GM19467 (cell line): ENCODE measurements around the gene COG8.
"Not testable (repeated sequence)": the region's sequence is repeated elsewhere in the genome, so short reads cannot be mapped to it uniquely, and the experiment has no call there.

Experiments used
- ATAC-seq: cut with Tn5 transposase; IDR thresholded peaks from one replicate; pipeline ENCODE4 v1.9.1; 2021; ENCODE audit warnings: mild to moderate bottlenecking, moderate library complexity; ENCODE audit not compliant: unreplicated experiment

COG8 gene

DNA sequence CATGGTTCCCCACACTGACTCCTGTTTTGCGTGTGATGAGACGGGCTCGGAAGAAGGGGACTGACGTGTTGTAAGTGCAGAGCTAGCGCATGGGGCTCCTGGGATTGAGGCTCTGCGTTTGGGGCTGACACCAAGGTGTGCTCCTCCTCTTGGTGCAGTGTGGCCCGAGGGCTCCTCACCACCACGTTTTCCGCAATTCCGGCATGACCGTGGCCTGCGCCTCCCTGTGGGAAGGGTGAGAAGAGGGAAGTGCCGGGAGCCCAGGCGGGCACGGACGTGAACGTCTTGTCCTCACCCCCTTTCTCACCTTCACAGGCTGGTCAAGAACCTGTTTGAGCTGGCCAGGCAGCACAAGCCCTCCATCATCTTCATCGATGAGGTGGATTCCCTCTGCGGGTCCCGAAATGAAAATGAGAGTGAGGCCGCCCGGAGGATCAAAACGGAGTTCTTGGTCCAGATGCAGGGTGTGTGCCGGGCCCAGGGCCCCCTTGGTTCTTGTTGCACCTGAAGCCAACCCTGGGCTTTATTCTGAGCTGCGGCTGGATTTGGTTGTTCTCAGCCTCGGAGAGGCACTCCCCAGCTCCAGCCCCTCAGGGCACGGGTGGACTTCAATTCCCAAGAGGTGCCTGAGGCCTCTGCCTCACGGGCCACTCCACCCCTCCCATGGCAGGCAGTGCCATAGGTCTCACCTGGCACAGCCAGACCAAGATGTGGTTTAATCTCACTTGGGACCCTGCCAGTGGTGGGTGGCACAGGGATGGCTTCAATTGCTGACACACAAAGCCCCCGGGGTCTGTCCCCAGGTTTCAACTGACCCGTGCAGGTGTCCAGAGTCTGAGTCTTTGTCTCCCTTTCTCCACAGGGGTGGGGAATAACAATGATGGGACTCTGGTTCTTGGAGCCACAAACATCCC is 19.3 kb downstream of the COG8 start:
- no peak for ATAC-seq

DNA sequence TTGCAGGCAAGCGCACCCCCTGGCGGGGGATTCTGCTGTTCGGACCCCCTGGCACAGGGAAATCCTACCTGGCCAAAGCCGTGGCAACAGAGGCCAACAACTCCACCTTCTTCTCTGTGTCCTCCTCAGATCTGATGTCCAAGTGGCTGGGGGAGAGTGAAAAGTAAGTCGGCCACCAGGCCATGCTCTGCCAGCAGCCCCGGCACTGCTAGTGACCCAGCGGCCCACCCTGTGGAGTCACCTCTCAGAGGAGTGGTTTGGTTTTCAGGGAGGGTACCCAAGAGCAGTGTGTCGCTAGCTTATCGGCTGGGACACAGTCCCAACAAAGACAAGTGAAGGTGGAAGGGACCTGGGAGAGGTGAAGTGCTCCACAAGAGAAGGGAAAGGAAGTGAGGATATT is 20.0 kb downstream of the COG8 start:
- ATAC-seq: no peak

DNA sequence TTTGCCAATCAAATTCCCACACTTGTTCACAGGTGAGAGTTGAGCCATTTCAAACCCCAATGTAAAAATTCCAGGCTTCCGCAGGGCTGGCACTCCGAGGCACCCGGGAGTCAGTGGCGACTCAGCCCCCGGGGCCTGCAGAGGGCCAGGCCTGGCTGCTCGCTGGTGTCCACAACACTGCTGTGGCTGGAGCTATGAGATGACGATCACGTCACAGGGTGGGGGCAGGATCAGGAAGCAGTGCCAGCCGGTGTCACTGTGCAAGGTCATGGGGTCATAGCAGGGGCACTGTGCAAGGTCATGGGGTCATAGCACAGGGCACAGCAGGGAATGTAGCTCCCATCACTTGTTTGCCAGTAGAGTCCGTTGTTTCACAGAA is 20.5 kb downstream of the COG8 start:
- ATAC-seq: no peak

DNA sequence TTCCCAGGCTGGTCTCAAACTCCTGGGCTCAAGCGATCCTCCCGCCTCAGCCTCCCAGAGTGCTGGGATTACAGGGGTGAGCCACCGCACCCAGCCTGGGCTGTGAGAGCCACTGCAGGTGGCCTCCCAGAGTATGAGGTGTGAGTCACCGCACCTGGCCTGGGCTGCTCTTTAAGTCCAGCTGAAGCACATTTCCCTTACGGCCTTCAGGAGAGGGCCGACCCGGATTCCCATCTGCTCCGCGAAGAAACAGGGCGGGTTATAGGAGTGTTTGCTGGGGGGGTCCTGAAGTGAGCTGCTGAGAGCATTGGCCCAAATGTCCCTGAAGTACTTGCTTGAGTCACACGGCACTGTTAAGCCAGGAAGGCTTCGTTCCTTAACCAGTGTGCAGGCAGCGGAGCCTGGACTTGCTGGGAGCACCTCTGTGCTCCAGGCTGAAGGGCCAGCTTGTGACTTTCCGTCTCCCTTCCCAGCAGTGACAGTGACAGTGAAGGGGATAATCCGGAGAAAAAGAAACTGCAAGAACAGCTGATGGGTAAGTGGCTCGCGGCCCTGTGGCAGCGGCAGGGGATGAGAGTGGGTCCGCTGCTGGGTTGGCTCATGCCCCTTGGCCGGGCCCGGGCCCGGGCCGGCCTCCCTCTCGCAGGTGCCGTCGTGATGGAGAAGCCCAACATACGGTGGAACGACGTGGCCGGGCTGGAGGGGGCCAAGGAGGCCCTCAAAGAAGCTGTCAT is 21.0 kb downstream of the COG8 start:
- ATAC-seq: no peak

DNA sequence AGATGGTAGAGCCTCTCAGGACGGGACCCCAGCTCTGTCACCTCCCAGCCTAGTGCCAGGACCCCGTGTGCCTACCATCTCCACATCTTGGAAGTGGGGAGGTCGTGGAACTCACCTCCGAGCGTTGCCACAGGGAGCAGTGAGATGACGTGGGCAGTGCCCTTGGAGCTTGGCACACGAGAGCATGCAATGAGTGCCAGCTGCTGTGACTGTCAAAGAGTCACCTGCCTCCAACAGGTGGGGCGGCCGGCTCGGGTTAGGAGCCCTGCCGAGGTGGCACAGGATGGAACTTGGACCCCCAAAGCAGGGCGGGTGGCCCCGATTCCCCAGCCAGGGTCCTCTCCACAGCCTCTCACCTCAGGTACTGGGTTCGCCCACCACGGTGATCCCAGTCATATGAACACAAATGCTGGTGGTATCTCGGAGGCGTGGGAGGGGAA is 22.7 kb downstream of the COG8 start:
- ATAC-seq: no peak

DNA sequence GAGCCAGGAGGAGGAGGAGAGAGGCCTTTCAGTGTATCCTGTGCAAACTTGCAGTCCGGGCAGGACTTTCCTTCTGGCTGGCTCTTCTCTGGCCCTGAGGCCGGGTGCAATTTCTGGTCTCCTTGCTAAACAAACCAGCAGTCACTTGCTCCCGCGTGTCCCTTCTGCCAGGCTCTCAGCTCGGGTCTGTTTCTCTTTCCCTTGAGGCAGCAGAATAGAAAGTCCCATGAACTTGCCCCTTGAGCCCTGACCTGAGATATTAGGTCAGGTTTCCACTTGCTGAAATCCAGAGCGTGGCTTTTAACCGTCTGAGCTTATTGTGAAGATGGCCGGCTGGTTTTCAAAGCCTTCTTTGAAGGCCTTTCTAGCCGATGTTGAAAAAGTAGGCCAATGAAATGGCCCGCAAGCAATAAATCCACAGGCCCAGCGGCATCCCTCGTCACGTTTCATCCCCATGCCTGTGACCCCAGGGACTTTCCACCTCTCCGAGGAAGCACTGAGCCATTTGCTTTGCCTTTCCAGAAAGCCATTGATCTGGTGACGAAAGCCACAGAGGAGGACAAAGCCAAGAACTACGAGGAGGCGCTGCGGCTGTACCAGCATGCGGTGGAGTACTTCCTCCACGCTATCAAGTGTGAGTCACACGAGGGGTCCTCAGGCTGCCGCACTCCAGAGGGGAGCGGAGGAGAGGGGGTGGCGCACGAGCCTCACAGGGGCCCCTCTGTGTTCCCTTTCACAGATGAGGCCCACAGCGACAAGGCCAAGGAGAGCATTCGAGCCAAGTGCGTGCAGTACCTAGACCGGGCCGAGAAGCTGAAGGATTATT is 23.7 kb downstream of the COG8 start:
- ATAC-seq: no peak

DNA sequence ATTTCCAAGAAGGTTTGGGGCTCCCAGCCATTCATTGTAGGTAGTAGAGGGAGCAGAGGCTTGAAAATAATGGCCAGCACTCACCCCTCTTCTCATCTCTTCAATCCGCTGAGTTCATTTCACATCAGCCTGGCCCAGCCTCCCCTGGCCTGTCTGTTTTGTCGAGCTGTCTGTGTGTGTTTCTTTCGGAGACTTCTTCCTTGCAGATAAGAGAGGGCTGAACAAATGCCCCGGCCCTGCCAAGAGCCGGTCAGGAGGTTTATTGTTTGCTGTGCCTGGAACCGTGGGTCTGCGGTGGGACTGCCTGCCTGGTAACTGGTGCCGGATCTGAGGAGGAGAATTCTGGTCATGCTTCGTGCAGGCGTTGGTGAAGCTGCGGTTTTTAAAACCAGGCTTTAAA is 24.8 kb downstream of the COG8 start:
- ATAC-seq: no peak

DNA sequence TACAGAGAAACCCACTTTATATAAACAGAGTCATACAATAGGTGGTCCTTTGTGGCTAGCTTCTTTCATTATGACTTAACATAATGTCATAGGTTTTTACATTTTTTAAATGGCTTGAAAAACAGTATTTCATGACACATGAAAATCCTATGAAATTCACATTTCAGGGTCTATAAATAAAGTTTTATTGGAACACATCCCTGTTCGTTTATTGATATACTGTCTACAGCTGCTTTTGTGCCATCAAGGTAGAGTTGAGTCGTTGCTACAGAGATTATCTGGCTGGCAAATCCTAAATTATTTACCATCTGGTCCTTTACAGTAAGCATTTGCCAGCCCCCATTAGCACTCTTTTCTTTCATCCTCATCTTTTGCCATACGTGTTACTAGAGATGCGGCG is 25.9 kb downstream of the COG8 start:
- ATAC-seq: no peak

DNA sequence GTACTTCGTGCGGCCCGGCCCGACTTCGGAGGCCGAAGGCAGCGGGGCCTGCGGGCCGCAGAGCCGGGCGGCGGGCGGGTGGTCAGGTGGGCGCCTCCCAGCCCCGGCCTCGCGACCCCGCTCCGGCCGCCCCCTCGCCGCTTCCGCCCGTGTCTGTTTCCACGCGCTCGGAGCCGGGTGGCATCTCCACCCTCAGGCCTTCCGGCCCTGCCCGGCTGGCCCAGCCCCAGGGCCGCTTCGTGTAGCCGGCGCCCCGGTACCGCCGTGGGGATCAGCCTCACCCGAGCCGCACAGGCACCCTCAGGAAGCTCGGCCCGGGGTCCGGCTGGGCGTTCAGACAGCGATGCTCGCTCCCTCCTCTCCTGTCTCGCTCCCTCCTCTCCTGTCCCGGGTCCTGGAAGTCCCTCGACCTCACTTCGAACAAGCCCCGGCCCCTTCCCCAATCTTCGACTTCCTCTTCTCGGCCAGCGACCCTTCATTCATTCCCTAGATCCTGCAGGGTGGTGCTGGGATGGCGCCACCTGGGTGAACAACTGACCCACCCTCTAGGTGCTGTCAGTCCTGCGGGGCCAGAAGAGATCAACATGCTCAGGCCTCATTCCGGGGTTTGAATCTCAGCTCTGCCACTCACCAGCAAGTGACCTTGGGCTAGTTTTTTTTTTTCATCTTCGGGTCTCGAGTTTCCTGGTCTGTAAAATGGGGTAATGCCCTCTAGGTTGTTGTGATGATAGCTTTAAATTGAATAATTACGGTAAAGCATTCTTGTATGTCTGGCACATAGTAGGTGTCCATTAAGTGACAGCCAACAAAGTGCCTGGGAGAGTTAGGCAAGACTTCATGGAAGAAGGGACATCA is 27.6 kb downstream of the COG8 start:
- ATAC-seq: peak; percentile 35

DNA sequence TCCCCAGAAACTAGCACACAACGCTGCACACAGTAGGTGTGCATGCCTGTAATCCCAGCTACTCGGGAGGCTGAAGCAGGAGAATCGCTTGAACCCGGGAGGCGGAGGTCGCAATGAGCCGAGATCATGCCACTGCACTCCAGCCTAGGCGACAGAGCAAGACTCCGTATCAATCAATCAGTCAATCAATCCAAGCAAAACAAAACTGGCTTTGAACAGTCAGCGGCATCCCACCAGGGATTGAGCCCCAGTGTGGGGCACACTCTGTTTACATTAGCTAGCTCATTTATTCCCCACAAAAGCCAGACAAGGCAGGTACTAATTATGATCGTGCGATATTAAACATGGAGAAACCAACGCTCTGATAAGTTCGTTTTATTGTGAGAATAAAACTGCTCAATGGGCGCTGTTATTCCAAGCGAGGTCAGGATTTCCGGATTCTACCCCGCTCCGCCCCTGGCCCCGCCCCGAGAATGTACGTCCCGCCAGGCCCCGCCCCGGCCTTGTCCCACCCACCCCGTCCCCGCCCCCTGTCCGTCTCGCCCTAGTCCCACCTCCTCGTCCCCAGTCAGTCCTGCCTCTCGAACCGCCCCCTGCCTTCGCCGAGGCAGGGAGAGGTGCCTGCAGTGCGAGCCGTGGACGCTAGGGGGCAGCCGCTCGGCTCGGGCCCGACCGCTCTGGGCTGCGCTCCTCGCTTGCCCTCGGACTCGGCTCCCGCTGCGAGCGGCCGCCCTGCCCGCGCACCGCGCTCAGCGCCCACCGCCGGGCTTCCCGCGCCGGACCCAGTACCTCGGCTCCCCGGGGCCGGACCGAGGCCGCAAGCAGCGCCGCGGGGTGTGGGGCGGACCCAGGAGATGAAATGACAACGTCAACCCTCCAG is 28.5 kb downstream of the COG8 start, which contains the start of gene VPS4A:
Gene VPS4A, plus strand, starts transcription at position 698 of the 880 bp plus-strand sequence. Its CDS starts 162 bp downstream, at position 860.
- ATAC-seq: peak; percentile 92

DNA sequence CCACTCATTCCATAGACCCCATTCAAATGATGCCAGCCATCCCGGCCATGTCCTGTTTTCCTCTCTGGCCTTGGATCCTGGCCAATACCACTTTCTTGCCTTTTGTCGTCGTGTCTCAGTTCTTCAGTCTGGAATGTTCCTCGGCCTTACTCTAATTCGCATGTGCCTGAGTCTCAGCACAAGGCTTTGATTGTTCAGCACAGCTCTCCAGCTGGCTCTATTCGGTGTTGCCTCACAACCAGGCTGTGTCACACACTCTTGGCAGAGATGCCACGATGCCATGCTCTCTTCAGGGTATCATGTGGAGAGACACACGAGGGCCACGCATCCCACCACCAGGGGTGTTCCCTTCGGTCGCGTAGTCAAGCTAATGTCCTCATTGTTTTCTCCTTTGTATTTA is 30.0 kb downstream of the COG8 start:
- ATAC-seq: no peak

DNA sequence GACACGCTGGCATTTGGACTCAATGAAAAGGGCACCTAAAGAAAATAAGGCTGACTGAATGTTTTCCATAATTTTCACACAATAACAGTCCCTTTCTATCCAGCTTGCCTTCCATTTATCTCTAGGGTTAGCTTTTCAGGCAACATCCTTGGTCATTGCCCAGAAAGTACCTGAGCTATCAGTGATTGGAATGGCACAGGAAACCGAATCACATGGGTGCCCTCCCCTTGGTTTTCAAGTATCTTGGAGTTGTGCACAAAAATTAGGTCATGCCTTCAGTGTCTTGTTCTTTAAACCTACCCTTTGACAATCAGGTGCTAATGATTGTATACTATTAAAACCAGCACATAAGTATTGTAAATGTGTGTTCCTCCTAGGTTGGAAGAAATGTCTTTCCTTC is 31.5 kb downstream of the COG8 start:
- no peak for ATAC-seq

DNA sequence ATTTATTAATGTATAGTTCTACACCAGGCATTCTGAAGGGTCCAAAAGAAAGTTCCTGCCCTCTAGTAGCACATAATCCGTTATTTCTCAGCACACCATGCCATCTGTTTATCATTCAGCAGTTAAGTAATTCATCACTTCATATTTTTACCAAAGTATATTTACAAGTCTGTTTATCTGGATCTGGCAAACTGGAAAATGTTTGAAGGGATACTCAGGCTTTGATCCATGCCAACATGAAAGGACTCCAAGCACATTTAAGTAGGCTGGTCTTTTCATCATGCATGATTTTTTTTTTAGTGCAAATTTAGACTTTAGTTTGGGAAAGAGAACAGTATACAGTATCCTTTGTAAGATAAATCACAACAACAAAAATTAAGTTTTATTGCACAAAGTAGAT is 32.3 kb downstream of the COG8 start:
- ATAC-seq: no peak

DNA sequence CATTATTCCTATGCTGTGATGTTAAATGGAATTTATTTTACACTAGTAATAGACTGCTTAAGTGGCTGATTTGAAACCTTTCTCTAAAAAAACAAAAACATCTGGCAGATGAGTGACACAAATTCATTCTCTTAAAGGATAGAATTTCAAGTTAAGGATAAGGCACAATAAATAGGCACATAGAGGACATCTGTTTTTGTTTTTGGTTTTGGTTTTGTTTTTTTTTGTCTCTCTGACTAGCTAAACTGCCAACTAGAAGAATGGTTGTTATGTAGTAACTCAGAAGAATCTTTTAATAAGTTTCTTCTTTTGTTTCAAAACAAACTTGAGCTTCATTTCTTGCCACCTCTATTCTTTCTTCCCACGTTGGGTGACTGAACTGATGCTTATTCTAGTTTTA is 33.3 kb downstream of the COG8 start:
- no peak for ATAC-seq

DNA sequence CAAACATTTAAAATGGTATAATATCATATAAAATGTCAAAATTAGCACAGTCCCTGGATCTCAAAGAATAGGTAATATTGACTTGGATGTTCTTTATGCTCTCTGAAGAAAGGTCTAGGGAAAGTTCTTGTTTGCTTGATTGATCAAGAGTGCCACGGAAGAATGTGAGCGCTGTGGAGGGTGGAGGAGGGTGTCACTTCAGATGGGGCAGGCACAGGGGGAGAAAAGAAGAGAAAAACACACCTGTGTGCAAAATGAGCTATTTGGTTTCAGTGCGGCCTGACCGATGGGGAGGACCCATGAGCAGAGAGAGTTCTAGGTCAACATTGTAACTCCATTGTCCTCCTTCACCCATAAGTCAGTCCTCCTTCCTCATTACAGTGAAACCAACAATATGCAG is 37.1 kb downstream of the COG8 start:
- ATAC-seq: no peak

DNA sequence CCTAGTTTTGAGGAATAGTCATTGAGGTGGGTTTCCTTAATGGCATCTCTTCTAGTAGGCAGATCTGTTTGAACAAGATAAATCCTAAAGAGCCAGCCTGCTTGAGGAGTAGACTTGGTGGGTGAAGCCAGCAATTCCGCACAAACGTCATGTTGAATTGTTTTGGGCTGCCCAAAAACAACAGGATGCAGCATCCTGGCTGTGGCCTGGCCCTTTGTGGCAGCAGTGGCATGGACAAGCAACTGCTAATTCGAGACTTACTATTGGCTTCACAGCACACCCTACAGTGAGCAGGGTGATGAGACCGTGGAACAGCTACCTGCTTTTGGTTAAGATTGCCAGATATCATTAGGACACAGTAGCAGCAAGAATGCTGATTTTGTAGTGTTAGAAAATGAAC is 37.5 kb downstream of the COG8 start:
- no peak for ATAC-seq

DNA sequence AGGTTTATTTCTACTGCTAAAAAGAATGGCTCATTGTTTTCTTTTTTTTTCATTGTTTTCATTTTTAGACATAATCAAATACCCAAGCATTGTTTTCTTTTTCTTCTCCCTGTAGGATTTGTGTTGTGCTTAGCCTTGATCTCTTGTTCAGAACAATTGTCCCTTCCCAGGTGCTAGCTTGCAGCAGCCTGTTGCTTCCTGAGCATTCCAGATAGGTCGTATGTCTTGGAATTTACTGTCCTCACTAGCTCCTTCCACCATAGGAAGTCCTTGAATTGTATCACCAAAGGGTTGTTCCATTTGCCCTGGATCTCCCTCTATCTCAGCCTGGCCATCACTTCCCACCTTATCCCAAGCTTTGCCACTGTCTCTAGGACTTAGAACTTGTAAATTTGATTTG is 38.2 kb downstream of the COG8 start:
- ATAC-seq: no peak

DNA sequence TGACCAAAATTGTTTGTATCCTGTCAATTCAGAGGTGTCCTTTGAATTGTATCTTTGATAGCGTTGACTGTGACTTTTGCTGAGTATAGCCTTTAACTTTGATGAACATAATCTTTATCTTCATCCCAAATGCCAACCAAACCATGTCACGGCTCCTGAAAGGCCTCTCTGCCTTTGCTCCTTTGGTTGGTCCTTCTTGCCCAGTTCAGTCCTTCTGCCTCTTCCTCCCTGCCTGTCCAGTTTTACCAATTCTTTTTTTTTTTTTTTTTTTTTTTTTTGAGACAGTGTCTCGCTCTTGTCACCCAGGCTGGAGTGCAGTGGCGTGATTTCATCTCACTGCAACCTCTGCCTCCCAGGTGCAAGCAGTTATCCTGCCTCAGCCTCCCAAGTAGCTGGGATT is 41.1 kb downstream of the COG8 start:
- ATAC-seq: no peak

DNA sequence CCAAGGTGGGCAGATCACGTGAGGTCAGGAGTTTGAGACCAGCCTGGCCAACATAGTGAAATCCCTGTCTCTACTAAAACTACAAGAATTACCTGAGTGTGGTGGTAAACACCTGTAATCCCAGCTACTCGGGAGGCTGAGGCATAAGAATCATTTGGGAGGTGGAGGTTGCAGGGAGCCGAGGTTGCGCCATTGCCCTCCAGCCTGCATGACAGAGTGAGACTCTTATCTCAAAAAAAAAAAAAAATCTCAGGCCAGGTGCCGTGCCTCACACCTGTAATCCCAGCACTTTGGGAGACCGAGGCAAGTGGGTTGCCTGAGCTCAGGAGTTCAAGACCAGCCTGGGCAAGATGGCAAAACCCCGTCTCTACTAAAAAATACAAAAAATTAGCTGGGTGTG is 42.6 kb downstream of the COG8 start:
- not testable (repeated sequence) for ATAC-seq
